GM21390 (cell line): Measurements from ENCODE around the gene LSAMP.

Experiments
- ATAC-seq: cut with Tn5 transposase; IDR thresholded peaks from one replicate; pipeline ENCODE4 v1.9.1; 2021; ENCODE audit not compliant: unreplicated experiment

Gene LSAMP

GRCh38 chr3:116176974-116177555, 268.2 kb downstream of the LSAMP start:
- no peak for ATAC-seq

- ATAC-seq: no peak
Measured at GRCh38 chr3:116166121-116166520, 279.2 kb downstream of the LSAMP start.

- no peak for ATAC-seq
Measured at GRCh38 chr3:116165641-116166040, 279.6 kb downstream of the LSAMP start.

- no peak for ATAC-seq
Measured at GRCh38 chr3:116165135-116165534, 280.2 kb downstream of the LSAMP start.

GRCh38 chr3:116164039-116164438, 281.2 kb downstream of the LSAMP start:
- no peak for ATAC-seq

- ATAC-seq: no peak
Measured at GRCh38 chr3:116161575-116162525, 283.4 kb downstream of the LSAMP start.

GRCh38 chr3:116160594-116160993, 284.7 kb downstream of the LSAMP start:
- ATAC-seq: no peak

- no peak for ATAC-seq
Measured at GRCh38 chr3:116155841-116156240, 289.4 kb downstream of the LSAMP start.

GRCh38 chr3:116154389-116154788, 290.9 kb downstream of the LSAMP start:
- ATAC-seq: no peak

- no peak for ATAC-seq
Measured at GRCh38 chr3:116153174-116153573, 292.1 kb downstream of the LSAMP start.

- no peak for ATAC-seq
Measured at GRCh38 chr3:116150655-116151167, 294.6 kb downstream of the LSAMP start.

- no peak for ATAC-seq
Measured at GRCh38 chr3:116148881-116149851, 296.1 kb downstream of the LSAMP start.

- no peak for ATAC-seq
Measured at GRCh38 chr3:116145613-116146012, 299.7 kb downstream of the LSAMP start.

GRCh38 chr3:116141724-116142123, 303.6 kb downstream of the LSAMP start:
- ATAC-seq: no peak

GRCh38 chr3:116140100-116140689, 305.1 kb downstream of the LSAMP start:
- ATAC-seq: no peak

- no peak for ATAC-seq
Measured at GRCh38 chr3:116139641-116140040, 305.6 kb downstream of the LSAMP start.

GRCh38 chr3:116135457-116136085, 309.7 kb downstream of the LSAMP start:
- no peak for ATAC-seq

GRCh38 chr3:116129187-116129946, 315.9 kb downstream of the LSAMP start:
- no peak for ATAC-seq

- ATAC-seq: no peak
Measured at GRCh38 chr3:116127464-116127863, 317.8 kb downstream of the LSAMP start.
